CD4-positive, alpha-beta memory T cell (primary cell): ENCODE measurements around the gene MLKL. TPM values are rescaled to one million over a fixed set of nuclear protein-coding genes. Genes with fewer than 3 reads are reported as not detected.
A peak's percentile ranks its signal among the peaks of the same experiment; 100 is the strongest.

Experiments used
- CTCF ChIA-PET: fragments of 350-600 bp; sonication (Branson Sonifier 250); formaldehyde crosslinking; loops from one replicate; lab custom pipeline; 2021; ENCODE audit warnings: inconsistent platforms; ENCODE audit not compliant: partially characterized antibody; lab: Charles Lee
- POLR2A ChIA-PET: fragments of 350-600 bp; sonication (Branson Sonifier 250); formaldehyde crosslinking; loops from one replicate; lab custom pipeline; 2021; ENCODE audit not compliant: partially characterized antibody; lab: Charles Lee
- DNase-seq, 5 donors: peaks; one replicate each; pipeline versions ENCODE4 v3.0.0 to v3.0.0-alpha.2; 2020 to 2022; ENCODE audit warnings: mixed read lengths in 1 of 5
- H3K27ac ChIP-seq: one replicate; pipeline ENCODE4 v1.7.0; 2013; ENCODE audit warnings: low read depth, low read length
- H3K27me3 ChIP-seq: 2 replicates; pipeline ENCODE4 v1.7.0; 2013; ENCODE audit warnings: mild to moderate bottlenecking, low read length, moderate library complexity; ENCODE audit not compliant: insufficient read depth
- H3K36me3 ChIP-seq: 2 replicates; pipeline ENCODE4 v1.7.0; 2013; ENCODE audit warnings: mild to moderate bottlenecking, low read length, moderate library complexity; ENCODE audit not compliant: insufficient read depth
- H3K4me1 ChIP-seq: 2 replicates; pipeline ENCODE4 v1.7.0; 2013; ENCODE audit warnings: mild to moderate bottlenecking, low read length, moderate library complexity; ENCODE audit not compliant: insufficient read depth
- H3K4me3 ChIP-seq, 2 donors: one replicate each; pipeline ENCODE4 v1.7.0; 2013; ENCODE audit warnings: low read length in 2 of 2, mild to moderate bottlenecking in 1 of 2
- H3K9me3 ChIP-seq, 2 donors: one replicate each; pipeline ENCODE4 v1.7.0; 2013; ENCODE audit warnings: low read length in 2 of 2, control low read depth in 1 of 2; ENCODE audit not compliant: control insufficient read depth in 1 of 2
- H3K27ac Mint-ChIP-seq, 7 donors: one replicate each; pipeline ENCODE4 v1.8.0; 2020 to 2021; ENCODE audit warnings: mixed read lengths in 7 of 7, mild to moderate bottlenecking in 6 of 7, inconsistent platforms in 3 of 7, moderate library complexity in 3 of 7
- H3K27me3 Mint-ChIP-seq, 2 donors: one replicate each; pipeline ENCODE4 v1.8.0; 2020 to 2021; ENCODE audit warnings: mixed read lengths in 2 of 2
- H3K36me3 Mint-ChIP-seq, 2 donors: one replicate each; pipeline ENCODE4 v1.8.0; 2020 to 2021; ENCODE audit warnings: mixed read lengths in 2 of 2, inconsistent platforms in 1 of 2, mild to moderate bottlenecking in 1 of 2
- H3K4me1 Mint-ChIP-seq, 4 donors: one replicate each; pipeline ENCODE4 v1.8.0; 2020 to 2021; ENCODE audit warnings: mixed read lengths in 4 of 4, mild to moderate bottlenecking in 1 of 4
- H3K4me3 Mint-ChIP-seq, 8 donors: one replicate each; pipeline ENCODE4 v1.8.0; 2020 to 2021; ENCODE audit warnings: mixed read lengths in 8 of 8, mild to moderate bottlenecking in 7 of 8, moderate library complexity in 6 of 8, inconsistent platforms in 3 of 8
- H3K9me3 Mint-ChIP-seq, 8 donors: one replicate each; pipeline ENCODE4 v1.8.0; 2020 to 2021; ENCODE audit warnings: mixed read lengths in 8 of 8, mild to moderate bottlenecking in 5 of 8, inconsistent platforms in 3 of 8, moderate library complexity in 1 of 8
- intact Hi-C: fragments of 100-400 bp; cut with micrococcal nuclease; formaldehyde crosslinking; loops from one replicate; pipeline ENCODE4 v1.15.1; 2023
- polyA plus RNA-seq, 2 donors: library from polyadenylated mRNA; unstranded; fragments of 300-500 nt; fragmentation: Illumina TruSeq; gene quantifications; one replicate each; pipeline ENCODE4 v1.2.3, GENCODE V29; 2021
- total RNA-seq, 2 experiments: library from RNA; stranded (reverse); gene quantifications; one replicate each; pipeline ENCODE4 v1.2.3, GENCODE V29; 2021

Gene MLKL
- total and polyA plus RNA-seq, 4 experiments from 2014 or later = 12.5 to 40.6 (median 29.2) TPM

DNA sequence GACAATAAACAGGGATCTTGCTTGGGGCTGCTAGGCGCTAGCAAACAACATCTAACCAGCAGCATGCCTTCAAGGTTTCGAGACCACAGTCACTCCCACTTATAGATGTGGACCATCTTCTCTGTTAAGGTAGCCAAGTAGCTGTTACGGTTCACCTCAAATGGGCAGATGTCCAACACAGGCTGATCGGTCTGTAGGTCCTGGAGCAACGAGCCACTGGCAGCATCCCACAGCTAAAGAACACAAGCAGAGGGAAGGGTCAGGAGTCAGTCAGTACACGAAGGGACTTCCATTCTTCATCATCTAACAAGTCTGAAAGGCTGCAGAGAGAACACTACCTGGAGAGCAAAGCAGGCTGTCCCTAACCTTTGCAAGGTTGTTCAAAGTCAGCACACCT, 76.8 kb downstream of the MLKL start:
- H3K36me3 ChIP-seq = peaks cover 49% of the 10 kb centered on the region
- no peaks in the 10 kb centered on the region for H3K27me3 ChIP-seq
- Mint-ChIP-seq H3K36me3 (peaks cover 49 to 81% of the 10 kb centered on the region in 2 donors), H3K9me3 (peaks cover 0 to 2% (median 0%) of the 10 kb centered on the region in 8 donors), H3K27me3 (no peaks in the 10 kb centered on the region), H3K4me3 (peak overlapping the region in 1 of 8 donors; percentile 38), H3K4me1 (peaks cover 4 to 12% (median 6%) of the 10 kb centered on the region in 4 donors), H3K27ac (peak overlapping the region in 1 of 7 donors; percentile 9)
- no peak overlapping the region for H3K27ac ChIP-seq
- POLR2A ChIA-PET = interaction anchor here (1.7 kb wide), 1 partner anchor 16 kb away, joined by 14 read pairs; the partner anchor contains the start of gene GLG1
- H3K4me1 ChIP-seq = no peaks in the 10 kb centered on the region
- no peaks in the 10 kb centered on the region for H3K9me3 ChIP-seq
- no peak overlapping the region for H3K4me3 ChIP-seq
- no peak for DNase-seq
- intact Hi-C loops = loop anchor here (1.0 to 5.0 kb wide), 2 partner anchors 128 to 157 kb away; no protein-coding TSS in a partner anchor
- CTCF ChIA-PET = interaction anchor here (0.7 to 2.4 kb wide), 6 partner anchors 10 to 315 kb away, joined by 3 to 10 read pairs (median 4); partner anchors contain the start of gene GLG1

DNA sequence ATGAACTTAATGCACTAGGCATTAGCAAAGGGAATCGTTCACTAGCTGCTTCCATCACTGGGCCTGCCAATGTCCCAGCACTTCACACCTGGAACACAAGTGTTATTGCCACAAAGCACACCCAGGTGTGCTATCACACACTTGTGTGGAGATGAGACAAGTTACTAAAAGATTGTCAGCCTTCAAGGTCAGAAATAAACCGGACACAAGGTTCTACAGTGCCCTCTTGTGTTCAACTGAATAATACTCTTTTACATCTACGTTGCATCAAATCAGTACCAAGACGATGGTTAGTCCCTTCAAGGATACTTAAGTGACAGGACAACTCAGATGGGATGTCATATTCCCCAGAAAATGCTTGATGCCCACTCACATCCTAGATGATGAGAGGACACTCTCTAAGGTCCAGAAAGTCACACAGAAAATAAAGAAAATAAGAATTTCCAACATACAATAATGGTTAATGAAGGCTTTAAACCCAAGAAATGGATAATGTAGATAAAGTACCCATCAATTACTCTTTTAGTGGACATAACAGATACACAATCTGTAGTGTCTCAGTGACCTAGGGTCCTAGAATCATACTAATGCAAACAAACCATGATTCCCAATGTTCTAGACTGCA, 77.3 kb downstream of the MLKL start:
- Mint-ChIP-seq H3K4me3 (no peak overlapping the region), H3K9me3 (peaks cover 0 to 2% (median 0%) of the 10 kb centered on the region in 8 donors), H3K27ac (peak overlapping the region in 5 of 7 donors; percentile 48 to 80 (median 54)), H3K4me1 (peaks cover 4 to 8% (median 6%) of the 10 kb centered on the region in 4 donors), H3K27me3 (no peaks in the 10 kb centered on the region), H3K36me3 (peaks cover 44 to 77% of the 10 kb centered on the region in 2 donors)
- Histone ChIP-seq H3K27ac (no peak overlapping the region), H3K4me3 (no peak overlapping the region), H3K4me1 (no peaks in the 10 kb centered on the region), H3K9me3 (no peaks in the 10 kb centered on the region), H3K27me3 (no peaks in the 10 kb centered on the region), H3K36me3 (peaks cover 44% of the 10 kb centered on the region)
- intact Hi-C loops = loop anchor here (1.0 to 5.0 kb wide), 2 partner anchors 127 to 156 kb away; no protein-coding TSS in a partner anchor
- peak in 4 of 5 donors; percentile 47 to 54 (median 52) for DNase-seq
- ChIA-PET CTCF (interaction anchor here (0.7 to 2.0 kb wide), 28 partner anchors 8 to 315 kb away, joined by 3 to 22 read pairs (median 4); partner anchors contain the start of gene GLG1), POLR2A (interaction anchor here (0.7 to 1.7 kb wide), 2 partner anchors 15 to 135 kb away, joined by 4 to 14 read pairs; partner anchors contain the start of gene GLG1)

GRCh38 chr16:74622005-74622404, 78.7 kb downstream of the MLKL start:
- peaks cover 32 to 70% of the 10 kb centered on the region in 2 donors for H3K36me3 Mint-ChIP-seq
- no peaks in the 10 kb centered on the region for H3K27me3 Mint-ChIP-seq
- intact Hi-C loops = loop anchor here (5.0 kb wide), 1 partner anchor 155 kb away; no protein-coding TSS in a partner anchor
- H3K27ac ChIP-seq = no peak overlapping the region
- no peak overlapping the region for H3K4me3 Mint-ChIP-seq
- no peaks in the 10 kb centered on the region for H3K4me1 ChIP-seq
- no peak overlapping the region for H3K27ac Mint-ChIP-seq
- DNase-seq = no peak
- peaks cover 6 to 13% (median 8%) of the 10 kb centered on the region in 4 donors for H3K4me1 Mint-ChIP-seq
- peaks cover 0 to 2% (median 0%) of the 10 kb centered on the region in 8 donors for H3K9me3 Mint-ChIP-seq
- H3K9me3 ChIP-seq = no peaks in the 10 kb centered on the region
- ChIA-PET POLR2A (interaction anchor here (1.7 kb wide), 1 partner anchor 14 kb away, joined by 14 read pairs; the partner anchor contains the start of gene GLG1), CTCF (interaction anchor here (1.1 to 2.0 kb wide), 14 partner anchors 10 to 162 kb away, joined by 3 to 22 read pairs (median 7); partner anchors contain the start of gene GLG1)
- no peaks in the 10 kb centered on the region for H3K27me3 ChIP-seq
- H3K4me3 ChIP-seq = no peak overlapping the region
- H3K36me3 ChIP-seq = peaks cover 30% of the 10 kb centered on the region

Other genes with a start within 250 kb of the MLKL start
- gene GLG1, start 93.7 kb downstream of the MLKL start, total RNA-seq = 100 to 1,000 TPM; 173 to 176 TPM
- gene GLG1, start 93.7 kb downstream of the MLKL start, polyA plus RNA-seq = 100 to 1,000 TPM; 121 to 209 TPM
- 10 to 100 TPM; 59.2 to 64.7 TPM for gene RFWD3, start 34.0 kb downstream of the MLKL start, total RNA-seq
- gene RFWD3, start 34.0 kb downstream of the MLKL start, polyA plus RNA-seq = 10 to 100 TPM; 12.3 to 20.6 TPM
- under 1 TPM in 1 of 2 experiments, not detected in 1; 0.17 TPM for gene FA2H, start 74.0 kb upstream of the MLKL start, total RNA-seq
- under 1 TPM in 1 of 2 donors, not detected in 1; 0.21 TPM for gene FA2H, start 74.0 kb upstream of the MLKL start, polyA plus RNA-seq